Loucy (cell line): ENCODE data around the gene APOLD1.

Experiments
- H2AFZ ChIP-seq: fragments of 200-600 bp; sonication (generic); 2 replicates; pipeline ENCODE4 v1.6.0; 2016; ENCODE audit warnings: antibody characterized with exemption, mild to moderate bottlenecking, low read length, moderate library complexity
- H3F3A ChIP-seq: fragments of 200-600 bp; 2 replicates; pipeline ENCODE4 v1.6.0; 2016; ENCODE audit warnings: antibody characterized with exemption, low read depth, mild to moderate bottlenecking
- H3K27me3 ChIP-seq: fragments of 200-600 bp; sonication (generic); 2 replicates; pipeline ENCODE4 v1.6.1; 2014; ENCODE audit warnings: low read length, mild to moderate bottlenecking; ENCODE audit not compliant: insufficient read depth, poor library complexity, severe bottlenecking
- H3K36me3 ChIP-seq: fragments of 200-600 bp; sonication (generic); 2 replicates; pipeline ENCODE4 v1.6.1; 2016; ENCODE audit warnings: low read length; ENCODE audit not compliant: insufficient read depth
- H3K4me1 ChIP-seq: fragments of 200-600 bp; sonication (generic); 2 replicates; pipeline ENCODE4 v1.5.1; 2014; ENCODE audit warnings: low read length, mild to moderate bottlenecking; ENCODE audit not compliant: insufficient read depth, poor library complexity, severe bottlenecking
- H3K4me2 ChIP-seq: fragments of 200-600 bp; sonication (generic); 2 replicates; pipeline ENCODE4 v1.6.0; 2014; ENCODE audit warnings: antibody characterized with exemption, low read length, low read depth, mild to moderate bottlenecking; ENCODE audit not compliant: poor library complexity, severe bottlenecking
- H3K4me3 ChIP-seq: fragments of 200-600 bp; sonication (generic); 2 replicates; pipeline ENCODE4 v1.5.1; 2014; ENCODE audit warnings: low read length, mild to moderate bottlenecking, mixed read lengths; ENCODE audit not compliant: poor library complexity, severe bottlenecking
- H3K79me2 ChIP-seq: fragments of 200-600 bp; sonication (generic); 2 replicates; pipeline ENCODE4 v1.6.1; 2014; ENCODE audit warnings: low read length; ENCODE audit not compliant: insufficient read depth
- H3K9ac ChIP-seq: fragments of 200-600 bp; sonication (generic); 2 replicates; pipeline ENCODE4 v1.6.0; 2014; ENCODE audit warnings: mild to moderate bottlenecking, low read depth, low read length, moderate library complexity; ENCODE audit not compliant: poor library complexity, severe bottlenecking
- H3K9me2 ChIP-seq: fragments of 200-600 bp; sonication (generic); replicated peaks from 2 replicates; pipeline ENCODE4 v1.6.1; 2016; ENCODE audit warnings: low read depth, low read length, mixed read lengths
- H3K9me3 ChIP-seq: fragments of 200-600 bp; sonication (generic); 2 replicates; pipeline ENCODE4 v1.6.1; 2014; ENCODE audit warnings: mild to moderate bottlenecking, antibody characterized with exemption, low read length, low read depth; ENCODE audit not compliant: insufficient read depth
- H4K20me1 ChIP-seq: fragments of 200-600 bp; sonication (generic); 2 replicates; pipeline ENCODE4 v1.6.0; 2014; ENCODE audit warnings: antibody characterized with exemption, low read length, mild to moderate bottlenecking; ENCODE audit not compliant: insufficient read depth, poor library complexity, severe bottlenecking
- EZH2phosphoT487 ChIP-seq: fragments of 200-600 bp; IDR thresholded peaks from 2 replicates; pipeline ENCODE4 v1.6.1; 2018; ENCODE audit warnings: antibody characterized with exemption, mild to moderate bottlenecking, moderate library complexity, borderline replicate concordance
- TF ChIP-seq, protein P1 (sequence below): fragments of 200-600 bp; sonication (generic); conservative IDR thresholded peaks from 2 replicates; pipeline ENCODE4 v1.5.1; 2014; ENCODE audit warnings: mild to moderate bottlenecking, antibody characterized with exemption, low read length

The APOLD1 gene

DNA sequence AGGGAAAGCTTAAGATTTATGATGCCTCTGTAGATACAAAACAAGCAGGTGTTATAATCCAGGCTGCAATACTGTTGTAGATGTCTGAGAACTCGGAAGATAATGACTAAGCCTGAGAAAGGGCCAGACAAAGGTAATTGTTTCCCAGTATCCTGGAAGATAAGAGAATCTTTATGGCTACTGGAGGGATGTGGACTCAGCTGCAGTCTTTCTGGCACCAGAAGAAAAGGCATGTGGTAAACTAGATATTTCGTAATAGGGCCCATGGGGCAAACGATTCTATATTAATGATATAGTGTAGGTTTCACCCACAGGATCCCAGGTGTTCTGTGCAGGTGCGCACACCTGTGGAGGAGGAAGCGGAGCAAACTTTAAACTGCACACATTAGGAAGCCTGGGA, 9.2 kb upstream of the APOLD1 start:
- Histone ChIP-seq H3K27me3 (no peaks in the 10 kb centered on the region), H3K4me2 (no peak overlapping the region), H3K9ac (no peak overlapping the region), H3K4me3 (no peak overlapping the region), H3K36me3 (no peaks in the 10 kb centered on the region), H3K79me2 (no peaks in the 10 kb centered on the region), H3F3A (no peaks in the 10 kb centered on the region), H3K9me2 (no peaks in the 10 kb centered on the region), H4K20me1 (no peaks in the 10 kb centered on the region), H2AFZ (no peak overlapping the region), H3K9me3 (no peaks in the 10 kb centered on the region), H3K4me1 (no peaks in the 10 kb centered on the region)
- TF ChIP-seq EZH2phosphoT487, result no peak
- TF ChIP-seq, protein P1, sequence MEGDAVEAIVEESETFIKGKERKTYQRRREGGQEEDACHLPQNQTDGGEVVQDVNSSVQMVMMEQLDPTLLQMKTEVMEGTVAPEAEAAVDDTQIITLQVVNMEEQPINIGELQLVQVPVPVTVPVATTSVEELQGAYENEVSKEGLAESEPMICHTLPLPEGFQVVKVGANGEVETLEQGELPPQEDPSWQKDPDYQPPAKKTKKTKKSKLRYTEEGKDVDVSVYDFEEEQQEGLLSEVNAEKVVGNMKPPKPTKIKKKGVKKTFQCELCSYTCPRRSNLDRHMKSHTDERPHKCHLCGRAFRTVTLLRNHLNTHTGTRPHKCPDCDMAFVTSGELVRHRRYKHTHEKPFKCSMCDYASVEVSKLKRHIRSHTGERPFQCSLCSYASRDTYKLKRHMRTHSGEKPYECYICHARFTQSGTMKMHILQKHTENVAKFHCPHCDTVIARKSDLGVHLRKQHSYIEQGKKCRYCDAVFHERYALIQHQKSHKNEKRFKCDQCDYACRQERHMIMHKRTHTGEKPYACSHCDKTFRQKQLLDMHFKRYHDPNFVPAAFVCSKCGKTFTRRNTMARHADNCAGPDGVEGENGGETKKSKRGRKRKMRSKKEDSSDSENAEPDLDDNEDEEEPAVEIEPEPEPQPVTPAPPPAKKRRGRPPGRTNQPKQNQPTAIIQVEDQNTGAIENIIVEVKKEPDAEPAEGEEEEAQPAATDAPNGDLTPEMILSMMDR, result no peak

DNA sequence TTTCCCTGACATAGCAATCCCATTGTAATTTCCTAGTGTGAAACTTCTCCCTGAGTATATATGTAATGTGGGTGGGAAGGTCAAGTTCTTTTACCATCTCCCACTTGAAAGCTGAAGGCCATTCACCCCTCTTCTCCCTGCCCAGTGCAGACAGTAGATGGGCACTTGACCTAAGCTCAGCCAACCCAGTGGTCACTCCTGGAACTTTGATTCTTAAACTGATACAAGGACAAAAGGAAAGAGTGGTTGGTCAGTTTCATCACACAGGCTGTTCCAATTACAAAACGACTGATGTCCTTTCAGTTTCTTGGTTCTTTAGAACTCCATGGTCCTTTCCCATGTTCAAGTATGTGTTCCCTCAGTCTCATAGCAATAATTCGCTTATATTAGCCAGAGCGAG, 8.4 kb upstream of the APOLD1 start:
- Histone ChIP-seq H3K9me2 (no peaks in the 10 kb centered on the region), H4K20me1 (no peaks in the 10 kb centered on the region), H3K4me2 (no peak overlapping the region), H3K9me3 (no peaks in the 10 kb centered on the region), H3K36me3 (no peaks in the 10 kb centered on the region), H3F3A (no peaks in the 10 kb centered on the region), H3K4me3 (no peak overlapping the region), H3K4me1 (no peaks in the 10 kb centered on the region), H3K9ac (no peak overlapping the region), H2AFZ (no peak overlapping the region), H3K79me2 (no peaks in the 10 kb centered on the region), H3K27me3 (no peaks in the 10 kb centered on the region)
- no peak for TF ChIP-seq EZH2phosphoT487
- TF ChIP-seq, protein P1, result no peak

DNA sequence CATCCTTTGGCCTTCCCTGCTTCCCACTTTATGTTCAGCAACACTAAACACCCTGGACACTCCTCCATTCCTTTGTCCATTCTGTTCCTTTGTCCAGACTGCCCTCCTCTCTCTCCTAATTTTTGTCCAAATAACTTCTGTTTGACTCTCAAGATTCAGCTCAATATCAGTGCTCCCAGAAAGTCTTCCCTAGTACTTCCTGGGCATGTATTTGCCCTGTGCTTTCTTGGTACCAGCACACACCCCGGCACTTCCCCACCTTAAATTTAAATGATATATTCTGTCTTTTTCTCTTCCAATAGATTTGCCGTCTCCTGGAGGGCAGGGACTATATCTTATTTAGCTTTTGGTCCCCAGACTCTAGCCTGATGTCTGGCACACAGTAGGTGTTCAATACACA, 6.5 kb upstream of the APOLD1 start:
- Histone ChIP-seq H4K20me1 (no peaks in the 10 kb centered on the region), H3K79me2 (no peaks in the 10 kb centered on the region), H2AFZ (no peak overlapping the region), H3K27me3 (no peaks in the 10 kb centered on the region), H3F3A (no peaks in the 10 kb centered on the region), H3K4me1 (no peaks in the 10 kb centered on the region), H3K36me3 (no peaks in the 10 kb centered on the region), H3K4me2 (no peak overlapping the region), H3K9ac (no peak overlapping the region), H3K9me2 (no peaks in the 10 kb centered on the region), H3K4me3 (no peak overlapping the region), H3K9me3 (no peaks in the 10 kb centered on the region)
- TF ChIP-seq EZH2phosphoT487, result no peak
- TF ChIP-seq, protein P1, result no peak
